DMS53 (cell line): ENCODE data around the gene NR3C1.
"Not testable (repeated sequence)": the region's sequence is repeated elsewhere in the genome, so short reads cannot be mapped to it uniquely, and the experiment has no call there.

Experiments used
- DNase-seq: peaks from one replicate; lab custom pipeline; 2025; lab: John Stamatoyannopoulos, UW

The NR3C1 gene

DNA sequence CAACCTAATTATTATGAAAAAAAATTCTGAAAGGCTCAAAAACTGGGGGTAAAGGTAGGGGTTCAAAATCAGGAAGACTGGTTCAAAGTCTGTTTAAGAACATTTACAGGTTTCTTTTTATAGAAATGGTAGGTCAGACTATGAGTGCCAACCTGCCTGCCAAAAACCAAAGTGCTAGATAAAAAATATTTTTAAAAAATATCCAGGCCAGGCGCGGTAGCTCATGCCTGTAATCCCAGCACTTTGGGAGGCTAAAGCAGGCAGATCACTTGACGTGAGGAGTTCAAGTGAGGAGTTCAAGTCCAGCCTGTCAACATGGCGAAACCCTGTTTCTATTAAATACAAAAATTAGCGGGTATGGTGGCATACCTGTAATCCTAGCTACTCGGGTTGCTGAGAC, 67.0 kb downstream of the NR3C1 start:
- no peak for DNase-seq

DNA sequence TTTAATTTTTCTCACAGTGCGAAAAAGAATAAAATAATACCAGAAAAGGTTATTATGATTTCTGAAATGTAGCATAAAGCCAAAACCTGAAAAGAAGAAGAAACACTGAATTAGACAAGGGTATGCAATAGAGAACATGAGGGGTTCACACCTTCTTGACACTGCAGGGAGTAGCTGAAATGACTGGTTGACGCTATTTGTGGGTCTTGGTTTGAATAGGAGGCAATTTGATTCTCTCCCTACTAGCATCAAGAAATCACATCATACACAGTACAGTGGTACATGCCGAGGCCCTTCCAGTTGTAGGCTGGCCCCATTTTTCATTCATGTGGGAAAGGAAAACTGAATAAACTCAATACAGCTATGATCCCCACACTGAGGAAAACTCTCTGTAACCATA, 68.6 kb downstream of the NR3C1 start:
- DNase-seq: no peak

- DNase-seq: not testable (repeated sequence)
Observed at GRCh38 chr5:143334380-143334779, 69.1 kb downstream of the NR3C1 start.

GRCh38 chr5:143331956-143332355, 71.5 kb downstream of the NR3C1 start:
- no peak for DNase-seq

DNA sequence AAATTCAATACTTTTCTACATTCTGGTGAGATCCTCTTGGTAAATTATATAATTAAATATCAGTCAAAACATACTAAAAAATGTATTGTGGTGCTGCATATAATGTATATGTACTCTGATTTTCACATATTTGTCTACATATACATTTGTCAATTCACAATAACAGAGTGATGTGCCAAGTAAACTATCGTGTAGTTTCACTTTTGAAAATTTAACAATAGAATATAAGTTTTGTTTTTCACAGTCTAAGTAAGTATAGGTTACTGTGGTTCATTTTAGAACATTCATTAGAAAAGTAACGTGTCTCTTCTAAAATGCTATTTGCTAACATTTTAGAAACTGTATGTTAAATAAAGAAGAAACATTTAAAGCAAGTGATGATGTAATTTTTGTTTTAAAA, 73.6 kb downstream of the NR3C1 start:
- no peak for DNase-seq

- no peak for DNase-seq
Observed at GRCh38 chr5:143328589-143329220, 74.8 kb downstream of the NR3C1 start.

- not testable (repeated sequence) for DNase-seq
Observed at GRCh38 chr5:143325086-143325485, 78.4 kb downstream of the NR3C1 start.

DNA sequence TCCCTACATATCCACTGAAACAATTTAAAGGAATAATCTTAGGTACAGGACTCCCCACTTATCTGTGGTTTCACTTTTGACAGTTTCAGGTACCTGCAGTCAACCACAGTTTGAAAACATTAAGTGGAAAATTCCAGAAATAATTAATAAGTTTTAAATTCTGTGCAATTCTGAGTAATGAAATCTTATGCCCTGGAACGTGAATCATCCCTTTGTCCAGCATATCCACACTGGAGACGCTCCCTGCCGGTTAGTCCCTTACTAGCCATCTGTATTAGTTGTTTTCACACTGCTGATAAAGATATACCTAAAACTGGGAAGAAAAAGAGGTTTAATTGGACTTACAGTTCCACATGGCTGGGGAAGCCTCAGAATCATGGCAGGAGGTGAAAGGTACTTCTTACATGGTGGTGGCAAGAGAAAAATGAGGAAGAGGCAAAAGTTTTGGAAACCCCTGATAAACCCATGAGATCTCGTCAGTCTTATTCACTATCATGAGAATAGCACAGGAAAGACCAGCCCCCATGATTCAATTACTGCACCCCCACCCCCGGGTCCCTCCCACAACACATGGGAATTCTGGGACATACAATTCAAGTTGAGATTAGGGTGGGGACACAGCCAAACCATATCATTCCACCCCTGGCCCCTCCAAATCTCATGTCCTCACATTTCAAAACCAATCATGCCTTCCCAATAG, 80.4 kb downstream of the NR3C1 start:
- DNase-seq: not testable (repeated sequence)

- DNase-seq: no peak
Observed at GRCh38 chr5:143322176-143322575, 81.3 kb downstream of the NR3C1 start.

DNA sequence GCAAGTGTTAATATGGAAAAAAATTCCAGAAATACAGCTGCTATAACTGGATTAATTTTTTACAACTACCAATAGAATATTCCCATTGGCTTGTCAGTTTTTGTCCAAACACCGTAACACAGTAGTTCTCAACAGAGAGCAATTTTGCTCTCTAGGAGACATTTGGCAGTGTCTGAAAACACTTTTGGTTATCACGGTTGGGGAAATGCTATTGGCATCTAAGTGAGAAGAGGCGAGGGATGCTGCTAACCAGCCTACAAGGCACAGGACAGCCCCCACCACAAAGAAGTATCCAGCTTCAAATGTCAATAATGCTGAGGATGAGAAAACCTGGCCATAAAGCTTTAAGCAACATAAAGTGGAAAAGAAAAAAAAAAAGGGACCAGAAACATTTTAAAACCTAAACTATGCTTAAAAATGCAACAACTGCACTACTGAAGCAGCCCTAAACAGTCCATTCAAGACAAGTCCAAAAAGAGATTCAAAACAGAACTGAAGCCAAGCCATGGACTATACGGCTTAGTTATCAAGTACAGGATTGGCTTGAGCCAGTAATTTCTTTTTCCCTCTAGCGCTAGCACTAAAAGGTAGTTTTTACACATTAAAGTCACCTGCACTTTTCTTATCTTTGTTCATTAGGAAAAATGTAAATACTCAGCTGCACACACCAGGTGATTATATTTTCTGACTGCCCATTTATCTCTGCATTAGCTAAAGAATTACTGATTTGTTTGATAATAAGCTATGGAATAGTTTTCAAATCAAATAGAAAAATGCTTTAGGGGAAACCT, 83.9 kb downstream of the NR3C1 start:
- DNase-seq: no peak

GRCh38 chr5:143318833-143319232, 84.7 kb downstream of the NR3C1 start:
- DNase-seq: no peak

DNA sequence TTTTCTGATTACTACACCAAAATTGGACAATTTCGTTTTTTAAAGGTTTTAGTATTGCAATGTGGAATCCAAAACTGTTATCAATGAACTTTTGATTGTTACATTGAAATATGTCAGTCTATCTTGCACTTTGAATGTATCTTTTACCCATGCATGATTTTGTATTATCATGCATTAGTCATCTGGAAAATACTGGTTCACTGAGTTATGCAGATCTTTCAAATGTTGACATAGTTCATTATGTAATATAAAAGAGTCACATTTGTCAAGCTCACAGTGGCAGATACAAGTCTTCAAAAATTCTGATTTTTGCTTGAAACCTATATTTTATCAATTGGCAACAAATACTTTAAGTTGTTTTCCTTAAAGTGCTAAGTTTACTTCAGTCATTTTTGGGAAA, 85.2 kb downstream of the NR3C1 start:
- no peak for DNase-seq

GRCh38 chr5:143316844-143317631, 86.4 kb downstream of the NR3C1 start:
- DNase-seq: no peak

DNA sequence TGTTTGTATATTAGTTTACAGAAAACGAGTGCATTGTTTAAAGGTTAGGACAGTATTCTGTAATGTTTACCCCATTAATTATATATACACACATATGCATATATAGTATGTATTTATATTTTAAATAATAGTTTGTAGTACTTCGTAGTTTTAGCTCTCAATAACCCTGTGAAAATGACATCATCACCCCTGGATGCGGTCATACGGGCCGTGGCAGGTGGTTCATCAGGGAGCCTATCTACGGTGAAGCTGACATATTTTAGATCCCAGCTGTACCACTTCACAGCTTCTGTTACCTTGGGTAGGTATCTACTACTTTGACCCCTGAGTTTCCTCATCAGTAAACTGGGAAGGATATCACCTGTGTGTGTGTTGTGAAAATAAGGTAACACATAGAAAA, 87.1 kb downstream of the NR3C1 start:
- DNase-seq: no peak

DNA sequence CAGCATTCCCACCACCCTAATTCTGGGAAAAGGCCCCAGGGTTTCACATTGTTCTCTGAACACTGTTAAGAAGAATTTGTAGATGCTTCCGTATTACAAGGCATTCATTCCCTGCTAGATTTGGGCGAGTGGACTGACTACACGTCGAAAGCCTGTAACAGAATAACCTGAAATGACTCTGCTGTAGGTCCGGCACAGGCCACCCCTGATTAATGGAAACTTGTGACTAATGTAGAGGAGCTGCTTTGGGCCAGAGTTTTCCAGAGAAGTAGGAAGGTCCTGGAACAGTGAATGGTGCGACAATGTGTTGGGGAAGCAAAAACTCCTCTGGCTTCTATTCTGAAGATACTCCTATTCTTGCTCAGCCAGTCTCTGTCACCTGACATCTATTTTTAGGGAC, 87.6 kb downstream of the NR3C1 start:
- DNase-seq: no peak

GRCh38 chr5:143315214-143315613, 88.3 kb downstream of the NR3C1 start:
- no peak for DNase-seq

- no peak for DNase-seq
Observed at GRCh38 chr5:143314659-143315058, 88.8 kb downstream of the NR3C1 start.

GRCh38 chr5:143314099-143314498, 89.4 kb downstream of the NR3C1 start:
- no peak for DNase-seq

DNA sequence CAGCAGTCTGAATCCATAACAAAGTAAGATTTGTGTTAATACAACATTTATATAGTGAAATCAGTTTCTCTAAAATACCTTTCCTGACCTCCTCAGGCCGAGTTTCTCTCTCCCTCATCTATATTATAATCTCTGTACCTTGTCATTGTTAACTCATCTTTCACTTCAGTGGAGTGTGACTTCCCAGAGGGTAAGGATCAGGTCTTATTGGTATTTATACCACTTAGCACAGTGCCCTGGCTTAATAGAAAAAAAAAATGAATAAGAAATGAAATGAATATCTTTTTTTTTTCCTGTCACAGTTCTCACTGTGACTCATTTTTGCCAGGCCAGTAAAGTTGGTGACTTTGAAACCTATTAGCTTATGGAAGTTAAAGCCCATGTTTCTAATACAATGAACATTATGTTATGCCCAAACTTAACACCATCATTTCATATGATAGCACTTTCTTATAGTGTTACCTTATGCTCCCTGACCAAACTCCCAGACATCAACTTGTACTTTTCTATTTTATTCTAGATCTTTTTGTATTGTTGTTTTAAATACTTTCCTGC, 90.1 kb downstream of the NR3C1 start:
- DNase-seq: no peak

GRCh38 chr5:143312822-143313221, 90.7 kb downstream of the NR3C1 start:
- DNase-seq: no peak

DNA sequence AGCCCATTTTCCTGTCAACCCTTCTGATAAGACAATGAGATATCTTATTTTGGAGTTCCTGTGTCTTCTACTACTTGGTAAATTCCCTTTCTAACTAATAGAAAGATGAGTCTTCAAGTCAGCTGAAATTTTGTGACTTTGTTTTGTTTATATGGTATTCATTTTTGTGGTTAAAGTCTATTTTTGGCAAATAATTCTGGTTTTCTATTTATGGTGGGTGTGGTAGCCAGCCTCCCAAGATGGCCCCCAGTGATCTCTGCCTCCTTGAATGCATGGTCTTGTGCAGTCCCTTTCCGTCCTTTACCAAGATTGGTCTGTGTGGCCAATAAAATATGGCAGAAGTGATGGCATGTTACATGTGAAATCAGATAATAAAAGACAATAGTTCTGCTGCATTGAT, 91.5 kb downstream of the NR3C1 start:
- no peak for DNase-seq

GRCh38 chr5:143311428-143311827, 92.1 kb downstream of the NR3C1 start:
- no peak for DNase-seq
